ENCODE data around the gene DIRAS1.

DIRAS1 gene

DNA sequence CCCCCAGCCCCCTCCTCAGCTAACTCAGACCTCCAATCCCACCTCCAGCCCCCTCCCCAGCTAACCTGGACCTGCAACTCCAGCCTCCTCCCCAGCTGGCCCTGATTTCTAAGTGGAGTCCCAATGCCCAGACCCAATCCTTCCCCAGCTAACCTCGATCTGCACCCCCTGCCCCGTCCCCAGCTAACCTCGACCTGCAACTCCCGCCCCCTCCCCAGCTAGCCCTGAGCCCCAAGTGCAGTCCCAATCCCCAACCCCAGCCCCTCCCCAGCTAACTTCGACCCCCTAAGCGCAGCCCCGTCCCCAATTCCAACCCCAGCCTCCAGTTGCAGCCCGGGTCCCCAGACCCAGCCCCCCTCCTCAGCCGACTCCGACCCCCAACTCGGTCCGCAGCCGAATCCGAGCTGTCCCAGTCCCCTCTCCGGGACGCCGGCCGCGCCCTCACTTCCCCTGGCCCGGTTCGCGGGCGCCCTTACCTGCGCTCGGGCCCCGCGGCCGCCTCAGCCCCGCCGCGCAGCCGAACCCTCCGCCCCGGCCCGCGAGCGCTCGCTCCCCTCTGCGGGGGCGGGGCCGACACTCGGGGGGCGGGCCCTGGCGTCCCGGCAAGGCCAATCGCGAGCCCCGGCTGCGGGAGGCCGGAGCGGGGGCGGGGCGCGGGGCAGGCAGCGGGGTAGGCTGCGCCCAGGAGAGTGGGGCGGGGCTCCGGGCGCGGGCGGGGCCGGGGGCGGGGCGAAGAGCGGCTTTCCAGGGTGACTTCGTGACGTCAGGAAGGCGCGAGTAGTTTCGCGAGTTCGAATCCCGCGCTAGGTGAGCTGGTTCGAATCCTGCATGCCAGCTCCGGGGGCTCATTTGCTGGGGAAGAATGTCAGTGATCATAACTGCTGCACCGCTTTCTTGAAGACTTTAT, 18.7 kb downstream of the DIRAS1 start, which contains the start of gene GNG7:
Gene GNG7 (minus strand): TSS at position 525 of the 907 bp plus-strand sequence. CDS start 182,006 bp downstream, outside the sequence.
- Histone ChIP-seq H3K36me3 (no peaks in the 10 kb centered on the region), H3K4me3 (ENCODE audit: low read depth, low read length) (peak within 1 kb of the TSS; percentile 55), H3K4me1 (no peaks in the 10 kb centered on the region), H3K9me3 (no peaks in the 10 kb centered on the region), H3K27me3 (peaks cover 9% of the 10 kb centered on the region)
- DNase-seq = peak; percentile 98
- TF ChIP-seq, protein P1, sequence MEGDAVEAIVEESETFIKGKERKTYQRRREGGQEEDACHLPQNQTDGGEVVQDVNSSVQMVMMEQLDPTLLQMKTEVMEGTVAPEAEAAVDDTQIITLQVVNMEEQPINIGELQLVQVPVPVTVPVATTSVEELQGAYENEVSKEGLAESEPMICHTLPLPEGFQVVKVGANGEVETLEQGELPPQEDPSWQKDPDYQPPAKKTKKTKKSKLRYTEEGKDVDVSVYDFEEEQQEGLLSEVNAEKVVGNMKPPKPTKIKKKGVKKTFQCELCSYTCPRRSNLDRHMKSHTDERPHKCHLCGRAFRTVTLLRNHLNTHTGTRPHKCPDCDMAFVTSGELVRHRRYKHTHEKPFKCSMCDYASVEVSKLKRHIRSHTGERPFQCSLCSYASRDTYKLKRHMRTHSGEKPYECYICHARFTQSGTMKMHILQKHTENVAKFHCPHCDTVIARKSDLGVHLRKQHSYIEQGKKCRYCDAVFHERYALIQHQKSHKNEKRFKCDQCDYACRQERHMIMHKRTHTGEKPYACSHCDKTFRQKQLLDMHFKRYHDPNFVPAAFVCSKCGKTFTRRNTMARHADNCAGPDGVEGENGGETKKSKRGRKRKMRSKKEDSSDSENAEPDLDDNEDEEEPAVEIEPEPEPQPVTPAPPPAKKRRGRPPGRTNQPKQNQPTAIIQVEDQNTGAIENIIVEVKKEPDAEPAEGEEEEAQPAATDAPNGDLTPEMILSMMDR (IDR thresholded peaks at IDR 0.05; ENCODE audit: low read depth, low read length) = no peak

DNA sequence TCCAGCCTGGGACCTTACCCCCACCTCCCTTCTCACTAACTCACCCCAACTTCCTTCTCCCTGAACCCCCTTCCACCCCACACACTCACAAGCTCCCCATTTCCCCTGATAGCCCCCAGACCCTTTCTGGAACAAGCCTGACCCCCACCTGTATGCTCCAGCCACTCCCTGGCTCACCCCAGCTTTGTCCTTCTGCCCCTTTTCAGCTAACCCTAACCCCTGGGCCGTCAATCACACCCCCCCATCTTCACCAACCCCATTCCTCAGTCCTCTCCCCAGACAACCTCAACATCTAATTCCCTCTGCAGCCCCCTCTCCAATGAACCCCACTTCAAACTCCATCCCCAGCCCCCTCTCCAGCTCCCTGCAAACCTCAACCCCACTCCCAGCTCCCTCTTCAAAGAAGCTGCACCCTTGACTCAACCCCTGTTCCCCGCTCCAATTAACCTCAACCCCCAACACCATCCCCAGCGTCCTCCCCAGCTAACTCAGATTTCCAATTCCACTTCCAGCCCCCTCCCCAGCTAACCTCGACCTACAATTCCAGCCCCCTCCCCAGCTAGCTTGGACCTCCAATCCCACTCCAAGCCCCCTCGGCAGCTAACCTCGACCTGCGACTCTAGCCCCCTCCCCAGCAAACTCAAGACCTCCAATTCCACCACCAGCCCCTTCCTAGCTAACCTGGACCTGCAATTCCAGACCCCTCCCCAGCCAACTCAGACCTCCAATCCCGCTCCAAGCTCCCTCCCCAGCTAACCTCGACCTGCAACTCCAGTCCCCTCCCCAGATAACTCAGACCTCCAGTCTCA, 19.6 kb downstream of the DIRAS1 start:
- Histone ChIP-seq H3K9me3 (no peaks in the 10 kb centered on the region), H3K4me3 (ENCODE audit: low read depth, low read length) (peak overlapping the region; percentile 55), H3K4me1 (no peaks in the 10 kb centered on the region), H3K27me3 (peaks cover 9% of the 10 kb centered on the region), H3K36me3 (no peaks in the 10 kb centered on the region)
- no peak for DNase-seq
- TF ChIP-seq, protein P1 (IDR thresholded peaks at IDR 0.05; ENCODE audit: low read depth, low read length) = no peak

DNA sequence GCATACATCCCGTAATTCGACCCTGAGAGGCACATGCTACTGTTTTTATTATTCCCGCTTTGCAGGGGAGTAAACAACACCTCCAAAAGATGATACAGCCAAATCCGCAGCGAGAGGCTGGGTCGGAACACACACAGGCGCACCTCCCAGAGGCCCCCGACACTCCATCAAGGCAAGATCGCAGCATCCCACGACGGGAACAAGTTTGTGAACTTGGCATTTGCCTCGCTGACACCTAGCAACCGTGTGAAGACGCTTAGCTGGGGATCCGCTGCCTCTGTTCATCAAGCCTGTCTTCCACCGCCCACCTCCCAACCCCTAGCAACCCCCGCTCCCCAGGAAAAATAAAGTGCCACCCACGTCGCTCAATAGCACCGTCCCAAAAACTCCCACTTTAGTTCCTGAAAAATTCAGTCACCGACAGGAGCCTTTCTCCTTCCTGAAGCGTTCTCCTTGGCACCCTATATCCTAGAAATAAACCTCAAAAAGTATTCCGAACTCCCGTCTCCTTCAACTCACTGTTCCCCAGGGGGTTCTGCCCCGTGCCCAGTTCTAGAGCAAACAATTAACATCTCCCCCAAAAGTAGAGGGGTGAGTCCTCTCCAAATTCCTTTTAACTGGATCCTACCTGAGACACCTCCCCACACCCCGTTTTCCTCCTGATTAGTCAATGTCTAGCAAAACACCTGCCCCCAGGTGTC, 20.4 kb downstream of the DIRAS1 start:
- Histone ChIP-seq H3K27me3 (peaks cover 9% of the 10 kb centered on the region), H3K36me3 (no peaks in the 10 kb centered on the region), H3K4me3 (ENCODE audit: low read depth, low read length) (no peak overlapping the region), H3K4me1 (no peaks in the 10 kb centered on the region), H3K9me3 (no peaks in the 10 kb centered on the region)
- TF ChIP-seq, protein P1 (IDR thresholded peaks at IDR 0.05; ENCODE audit: low read depth, low read length) = no peak
- no peak for DNase-seq

DNA sequence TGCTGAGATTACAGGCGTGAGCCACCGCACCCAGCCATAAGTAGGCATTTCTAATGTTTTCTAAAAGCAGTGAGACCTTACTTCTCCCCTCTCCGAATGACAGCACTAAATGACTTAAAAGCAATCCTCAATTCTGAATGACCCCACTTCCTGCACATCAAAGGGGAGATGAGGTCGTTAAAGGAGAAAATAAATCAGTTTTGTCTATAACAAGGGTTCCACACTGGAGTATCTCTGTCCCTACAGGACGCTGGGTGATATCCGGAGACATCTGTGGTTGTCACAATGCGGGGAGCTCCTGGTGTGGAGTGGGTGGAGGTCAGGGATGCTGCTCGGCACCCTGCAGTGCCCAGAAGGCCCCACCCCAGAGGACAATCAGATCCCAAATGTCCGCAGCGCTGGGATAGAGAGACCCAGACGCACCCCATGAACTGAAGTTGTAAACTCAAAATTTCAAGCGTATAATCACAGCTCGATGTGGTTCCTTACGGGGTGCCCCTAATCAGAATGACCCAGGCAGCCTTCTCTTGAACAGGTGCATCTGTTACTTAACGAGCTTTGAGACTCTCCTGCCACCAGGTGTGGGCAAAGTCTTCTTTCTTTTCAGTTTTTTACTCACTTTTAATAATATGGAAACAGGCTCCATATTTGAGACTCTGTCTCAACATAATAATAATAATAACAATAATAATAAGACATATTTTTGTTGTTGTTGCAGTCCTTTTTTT, 21.6 kb downstream of the DIRAS1 start:
- DNase-seq = no peak
- H3K4me3 ChIP-seq (ENCODE audit: low read depth, low read length) = no peak overlapping the region
- no peaks in the 10 kb centered on the region for H3K4me1 ChIP-seq
- TF ChIP-seq, protein P1 (IDR thresholded peaks at IDR 0.05; ENCODE audit: low read depth, low read length) = no peak
- peaks cover 9% of the 10 kb centered on the region for H3K27me3 ChIP-seq
- no peaks in the 10 kb centered on the region for H3K9me3 ChIP-seq
- H3K36me3 ChIP-seq = no peaks in the 10 kb centered on the region

DNA sequence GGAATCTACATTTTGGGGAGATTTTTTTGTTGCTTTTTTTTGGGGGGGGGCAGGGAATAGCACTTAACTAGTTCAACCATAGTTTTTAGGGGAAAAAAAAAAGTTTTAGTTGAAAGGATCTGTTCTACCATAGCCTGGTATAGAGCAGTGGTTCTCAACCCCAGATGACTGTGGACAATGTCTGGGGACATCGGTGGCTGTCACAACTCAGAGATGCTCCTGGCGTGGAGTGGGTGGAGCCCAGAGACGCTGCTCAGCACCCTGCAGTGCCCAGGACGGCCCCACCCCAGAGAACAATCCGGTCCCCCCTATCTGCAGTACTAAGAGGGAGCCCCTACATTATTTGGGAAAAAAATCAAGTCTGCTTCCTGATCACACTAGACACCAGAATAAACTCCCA, 27.0 kb downstream of the DIRAS1 start:
- no peaks in the 10 kb centered on the region for H3K4me1 ChIP-seq
- H3K36me3 ChIP-seq = no peaks in the 10 kb centered on the region
- DNase-seq = no peak
- H3K9me3 ChIP-seq = no peaks in the 10 kb centered on the region
- TF ChIP-seq, protein P1 (IDR thresholded peaks at IDR 0.05; ENCODE audit: low read depth, low read length) = no peak
- H3K27me3 ChIP-seq = no peaks in the 10 kb centered on the region
- H3K4me3 ChIP-seq (ENCODE audit: low read depth, low read length) = no peak overlapping the region

Measured in BE2C (cell line).